ENCODE data around the gene PLSCR3.

GRCh38 chr17:7407082-7407481 lies 12.8 kb upstream of the PLSCR3 start:
- TF ChIP-seq CTCF (IDR thresholded peaks at IDR 0.05; ENCODE audit: low read length), result no peak
- TF ChIP-seq EZH2 (IDR thresholded peaks at IDR 0.05; ENCODE audit: borderline replicate concordance, low read length), result no peak

Data from OCI-LY1 (cell line).